HL-60 (cell line): ENCODE data around the gene RECK.

Experiments
- SPI1 ChIP-seq: IDR thresholded peaks from 2 replicates; pipeline ENCODE4 v1.6.1; 2012; ENCODE audit warnings: low read depth, mild to moderate bottlenecking, borderline replicate concordance
- TF ChIP-seq, protein P1 (sequence below): IDR thresholded peaks from one replicate; pipeline ENCODE4 v1.5.1; 2011; ENCODE audit warnings: low read length, control low read depth, inconsistent platforms; ENCODE audit not compliant: insufficient read depth
- TF ChIP-seq, protein P2 (sequence below): IDR thresholded peaks from 2 replicates; pipeline ENCODE4 v1.6.1; 2012; ENCODE audit warnings: low read depth; ENCODE audit not compliant: insufficient replicate concordance

DNA sequence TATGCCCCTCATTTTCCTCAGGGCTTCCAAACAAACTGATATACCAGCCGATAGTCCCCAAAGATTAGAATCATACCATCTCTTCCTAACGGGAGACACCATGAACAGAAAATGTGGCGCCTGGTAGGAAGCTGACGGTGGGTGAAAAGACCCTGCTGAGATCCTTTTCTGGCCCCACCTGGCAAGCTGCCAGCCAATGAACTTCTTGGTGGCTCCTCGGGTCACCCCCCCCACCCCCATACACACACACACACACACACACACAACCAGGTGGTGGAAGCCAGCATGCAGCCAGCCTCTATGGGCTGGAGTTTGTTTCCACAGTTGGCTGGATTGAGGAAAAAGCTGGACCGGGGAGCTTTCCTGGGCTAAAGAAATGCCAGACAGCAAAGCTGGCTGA, 127.7 kb downstream of the RECK start:
- no peak for TF ChIP-seq SPI1
- TF ChIP-seq, protein P1, sequence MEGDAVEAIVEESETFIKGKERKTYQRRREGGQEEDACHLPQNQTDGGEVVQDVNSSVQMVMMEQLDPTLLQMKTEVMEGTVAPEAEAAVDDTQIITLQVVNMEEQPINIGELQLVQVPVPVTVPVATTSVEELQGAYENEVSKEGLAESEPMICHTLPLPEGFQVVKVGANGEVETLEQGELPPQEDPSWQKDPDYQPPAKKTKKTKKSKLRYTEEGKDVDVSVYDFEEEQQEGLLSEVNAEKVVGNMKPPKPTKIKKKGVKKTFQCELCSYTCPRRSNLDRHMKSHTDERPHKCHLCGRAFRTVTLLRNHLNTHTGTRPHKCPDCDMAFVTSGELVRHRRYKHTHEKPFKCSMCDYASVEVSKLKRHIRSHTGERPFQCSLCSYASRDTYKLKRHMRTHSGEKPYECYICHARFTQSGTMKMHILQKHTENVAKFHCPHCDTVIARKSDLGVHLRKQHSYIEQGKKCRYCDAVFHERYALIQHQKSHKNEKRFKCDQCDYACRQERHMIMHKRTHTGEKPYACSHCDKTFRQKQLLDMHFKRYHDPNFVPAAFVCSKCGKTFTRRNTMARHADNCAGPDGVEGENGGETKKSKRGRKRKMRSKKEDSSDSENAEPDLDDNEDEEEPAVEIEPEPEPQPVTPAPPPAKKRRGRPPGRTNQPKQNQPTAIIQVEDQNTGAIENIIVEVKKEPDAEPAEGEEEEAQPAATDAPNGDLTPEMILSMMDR: no peak
- TF ChIP-seq, protein P2, sequence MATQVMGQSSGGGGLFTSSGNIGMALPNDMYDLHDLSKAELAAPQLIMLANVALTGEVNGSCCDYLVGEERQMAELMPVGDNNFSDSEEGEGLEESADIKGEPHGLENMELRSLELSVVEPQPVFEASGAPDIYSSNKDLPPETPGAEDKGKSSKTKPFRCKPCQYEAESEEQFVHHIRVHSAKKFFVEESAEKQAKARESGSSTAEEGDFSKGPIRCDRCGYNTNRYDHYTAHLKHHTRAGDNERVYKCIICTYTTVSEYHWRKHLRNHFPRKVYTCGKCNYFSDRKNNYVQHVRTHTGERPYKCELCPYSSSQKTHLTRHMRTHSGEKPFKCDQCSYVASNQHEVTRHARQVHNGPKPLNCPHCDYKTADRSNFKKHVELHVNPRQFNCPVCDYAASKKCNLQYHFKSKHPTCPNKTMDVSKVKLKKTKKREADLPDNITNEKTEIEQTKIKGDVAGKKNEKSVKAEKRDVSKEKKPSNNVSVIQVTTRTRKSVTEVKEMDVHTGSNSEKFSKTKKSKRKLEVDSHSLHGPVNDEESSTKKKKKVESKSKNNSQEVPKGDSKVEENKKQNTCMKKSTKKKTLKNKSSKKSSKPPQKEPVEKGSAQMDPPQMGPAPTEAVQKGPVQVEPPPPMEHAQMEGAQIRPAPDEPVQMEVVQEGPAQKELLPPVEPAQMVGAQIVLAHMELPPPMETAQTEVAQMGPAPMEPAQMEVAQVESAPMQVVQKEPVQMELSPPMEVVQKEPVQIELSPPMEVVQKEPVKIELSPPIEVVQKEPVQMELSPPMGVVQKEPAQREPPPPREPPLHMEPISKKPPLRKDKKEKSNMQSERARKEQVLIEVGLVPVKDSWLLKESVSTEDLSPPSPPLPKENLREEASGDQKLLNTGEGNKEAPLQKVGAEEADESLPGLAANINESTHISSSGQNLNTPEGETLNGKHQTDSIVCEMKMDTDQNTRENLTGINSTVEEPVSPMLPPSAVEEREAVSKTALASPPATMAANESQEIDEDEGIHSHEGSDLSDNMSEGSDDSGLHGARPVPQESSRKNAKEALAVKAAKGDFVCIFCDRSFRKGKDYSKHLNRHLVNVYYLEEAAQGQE: no peak
